SIG-M5 treated with dmso at 0.1 percent for 504 hours (cell line): ENCODE measurements around the gene PPP1CB.
"Not testable (repeated sequence)": the region's sequence is repeated elsewhere in the genome, so short reads cannot be mapped to it uniquely, and the experiment has no call there.

Experiments used
- DNase-seq: peaks from one replicate; lab custom pipeline; 2025; ENCODE audit not compliant: unreplicated experiment; lab: John Stamatoyannopoulos, UW

Gene PPP1CB

GRCh38 chr2:28772351-28772750 is 20.7 kb downstream of the PPP1CB start:
- no peak for DNase-seq

DNA sequence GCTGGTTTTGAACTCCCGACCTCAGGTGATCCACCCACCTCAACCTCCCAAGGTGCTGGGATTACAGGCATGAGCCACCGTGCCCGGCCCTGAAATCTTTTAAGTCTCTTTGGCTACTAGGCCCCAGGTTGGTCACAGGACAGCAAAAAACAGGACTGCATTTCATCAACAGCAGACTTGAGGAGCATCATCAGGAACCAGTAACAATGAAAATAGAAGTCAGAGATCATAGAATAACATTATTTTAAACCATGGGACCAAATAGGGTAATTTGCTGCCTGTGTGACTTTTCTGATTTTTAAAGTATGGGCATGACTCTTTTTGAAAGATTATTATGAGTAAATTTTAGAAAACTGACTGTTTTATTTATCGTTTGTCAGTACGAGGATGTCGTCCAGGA is 24.8 kb downstream of the PPP1CB start:
- no peak for DNase-seq

GRCh38 chr2:28778392-28778791 is 26.8 kb downstream of the PPP1CB start:
- no peak for DNase-seq

GRCh38 chr2:28779001-28779400 is 27.4 kb downstream of the PPP1CB start:
- DNase-seq: no peak

GRCh38 chr2:28780496-28780895 is 28.9 kb downstream of the PPP1CB start:
- DNase-seq: no peak

GRCh38 chr2:28782423-28782822 is 30.8 kb downstream of the PPP1CB start:
- DNase-seq: no peak

DNA sequence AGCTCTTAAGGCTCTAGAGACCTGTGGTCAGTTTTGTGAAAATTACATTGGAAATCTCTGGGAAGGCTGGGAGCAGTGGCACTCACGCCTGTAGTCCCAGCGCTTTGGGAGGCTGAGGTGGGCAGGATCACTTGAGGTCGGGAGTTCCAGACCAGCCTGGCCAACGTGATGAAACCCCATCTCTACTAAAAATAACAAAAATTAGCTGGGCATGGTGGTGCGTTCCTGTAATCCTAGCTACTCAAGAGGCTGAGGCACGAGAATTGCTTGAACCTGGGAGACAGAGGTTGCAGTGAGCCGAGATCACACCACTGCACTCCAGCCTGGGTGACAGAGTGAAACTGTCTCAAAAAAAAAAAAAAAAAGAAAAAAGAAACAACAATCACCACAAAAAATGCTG is 32.9 kb downstream of the PPP1CB start:
- DNase-seq: not testable (repeated sequence)

DNA sequence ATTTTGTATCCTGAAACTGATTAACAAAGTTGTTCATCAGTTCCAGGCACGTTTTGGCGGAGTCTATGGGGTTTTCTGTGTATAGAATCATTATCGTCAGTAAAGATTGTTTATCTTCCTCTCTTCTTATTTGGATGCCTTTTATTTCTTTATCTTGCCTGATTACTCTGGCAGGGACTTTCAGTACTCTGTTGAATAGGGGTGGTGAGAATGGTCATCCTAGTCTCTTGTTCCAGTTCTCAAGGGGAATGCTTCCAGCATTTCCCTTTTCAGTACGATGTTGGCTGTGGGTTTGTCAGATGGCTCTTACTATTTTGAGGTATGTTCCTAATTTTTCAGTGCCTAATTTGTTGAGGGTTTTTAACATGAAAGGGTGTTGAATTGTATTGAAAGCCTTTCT is 45.0 kb downstream of the PPP1CB start:
- no peak for DNase-seq

DNA sequence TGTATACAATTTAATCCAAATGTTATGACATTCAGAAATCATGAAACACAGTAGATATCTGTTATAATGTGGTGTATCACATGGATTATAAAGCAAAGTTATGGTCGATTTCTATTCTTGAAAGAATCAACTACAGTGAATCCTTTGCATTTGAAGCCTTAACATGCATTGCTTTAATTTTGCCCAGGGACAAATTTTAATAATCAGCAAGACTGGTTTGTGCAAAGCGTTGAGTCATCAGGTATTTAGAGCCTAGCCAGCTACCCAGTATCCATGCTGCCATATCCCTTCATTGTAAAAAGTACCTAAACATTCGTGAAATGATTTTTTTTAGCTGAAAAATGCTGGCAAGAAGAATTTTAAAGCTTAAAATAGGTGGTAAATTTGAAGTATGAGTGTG is 50.1 kb downstream of the PPP1CB start:
- DNase-seq: no peak

DNA sequence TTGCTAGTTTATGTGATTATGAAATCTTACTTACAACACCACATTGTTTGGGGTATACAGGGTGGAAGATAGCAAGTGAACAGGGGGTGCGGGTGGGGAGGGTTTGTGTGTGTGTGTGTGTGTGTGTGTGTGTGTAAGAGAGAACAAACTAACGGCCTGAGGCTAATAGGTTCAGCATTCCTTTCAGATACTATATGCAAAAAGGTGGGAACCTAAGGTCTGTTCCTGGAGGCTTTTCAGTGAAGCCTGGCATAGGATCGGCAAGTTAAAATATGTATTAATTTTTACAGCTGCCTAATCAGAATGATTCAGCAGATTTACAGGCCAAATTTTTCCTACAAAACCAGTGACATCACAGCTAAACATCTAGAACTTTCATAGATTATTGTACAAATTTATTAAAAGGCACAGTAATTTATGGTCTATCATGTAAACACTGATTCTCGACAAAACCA is 51.4 kb downstream of the PPP1CB start:
- no peak for DNase-seq

DNA sequence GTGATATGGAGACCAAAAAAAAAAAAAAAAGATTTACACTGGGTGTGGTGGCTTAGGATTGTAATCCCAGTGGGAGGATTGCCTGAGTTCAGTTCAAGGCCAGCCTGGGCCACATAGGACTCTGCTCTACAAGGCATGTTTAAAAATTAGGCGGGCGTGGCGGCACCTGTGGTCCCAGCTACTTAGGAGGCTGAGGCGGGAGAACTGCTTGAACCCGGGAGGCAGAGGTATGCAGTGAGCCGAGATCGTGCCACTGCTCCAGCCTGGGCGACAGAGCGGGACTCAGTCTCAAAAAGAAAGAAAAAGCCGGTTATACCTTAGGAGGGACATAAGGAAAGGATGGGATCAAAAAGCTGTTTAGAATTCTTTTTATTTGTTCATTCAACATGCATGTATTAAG is 58.3 kb downstream of the PPP1CB start:
- no peak for DNase-seq

DNA sequence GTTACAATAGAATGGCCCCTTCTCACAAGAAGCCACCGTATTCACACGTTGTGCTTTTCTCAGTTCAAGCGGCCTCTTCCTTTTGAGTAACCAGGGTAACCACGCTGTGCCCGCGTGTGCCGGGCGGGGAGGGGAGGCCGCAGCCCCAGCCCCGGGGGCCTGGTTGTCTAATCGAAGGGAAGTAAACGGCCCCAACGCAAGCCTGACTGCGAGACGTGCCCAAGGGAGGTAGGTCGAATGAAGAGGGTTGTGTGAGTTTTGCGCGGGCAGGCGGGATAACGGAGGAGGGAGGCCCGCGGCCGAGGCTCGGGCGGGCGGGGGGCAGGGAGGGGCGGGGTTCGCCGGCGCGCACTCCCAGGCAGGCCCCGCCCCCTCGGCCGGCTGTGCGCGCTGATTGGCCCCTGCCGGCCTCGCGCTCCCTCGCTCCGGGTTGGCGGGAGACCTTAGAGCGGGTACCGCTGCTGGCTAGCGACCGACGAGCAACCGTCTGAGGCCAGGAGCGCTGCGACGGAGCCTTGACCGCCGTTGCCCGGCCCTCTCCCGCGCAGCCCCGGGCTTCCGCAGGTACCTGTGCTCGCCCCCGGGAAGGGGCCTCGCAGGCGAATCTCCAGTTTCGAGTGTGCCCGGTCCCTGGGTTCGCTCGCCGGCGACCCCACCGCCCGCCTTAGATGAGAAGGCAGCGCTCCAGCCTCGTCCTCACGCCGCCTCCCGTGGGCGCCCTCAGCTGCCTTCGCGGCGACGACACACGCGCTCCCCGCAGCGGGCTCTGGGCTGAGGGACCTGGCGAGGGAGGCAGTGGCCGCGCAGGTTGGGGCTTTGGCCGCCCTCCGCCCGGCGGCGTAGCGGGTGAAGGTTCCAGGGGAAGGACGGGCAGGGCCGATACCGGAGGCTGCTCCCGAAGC is 59.0 kb downstream of the PPP1CB start, which contains the start of gene SPDYA:
SPDYA (plus strand) TSS at position 451 of the 902 bp plus-strand sequence. CDS start 5,181 bp downstream, outside the sequence.
- DNase-seq: peak; percentile 72

DNA sequence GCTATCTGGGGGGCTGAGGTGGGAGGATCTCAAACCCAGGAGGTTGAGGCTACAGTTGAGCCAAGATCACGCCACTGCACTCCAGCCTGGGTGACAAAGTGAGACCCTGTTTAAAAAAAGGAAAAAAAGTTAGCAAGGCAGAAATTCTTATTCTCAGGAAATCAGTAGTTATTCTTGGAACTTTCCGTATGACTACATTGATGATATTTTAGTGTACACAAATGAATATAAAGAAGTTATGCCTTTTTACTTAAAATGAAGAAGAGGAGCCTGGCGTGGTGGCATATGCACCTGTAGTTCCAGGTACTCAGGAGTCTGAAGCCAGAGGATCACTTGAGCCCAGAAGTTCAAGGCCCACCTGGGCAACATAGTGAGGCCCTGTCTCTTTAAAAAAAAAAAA is 66.4 kb downstream of the PPP1CB start:
- DNase-seq: no peak

- peak; percentile 63 for DNase-seq
Measured at GRCh38 chr2:28821295-28821958, 69.8 kb downstream of the PPP1CB start.

- DNase-seq: no peak
Measured at GRCh38 chr2:28822036-28822435, 70.4 kb downstream of the PPP1CB start.

- no peak for DNase-seq
Measured at GRCh38 chr2:28824207-28824606, 72.6 kb downstream of the PPP1CB start.

GRCh38 chr2:28824870-28825269 is 73.2 kb downstream of the PPP1CB start:
- DNase-seq: no peak

DNA sequence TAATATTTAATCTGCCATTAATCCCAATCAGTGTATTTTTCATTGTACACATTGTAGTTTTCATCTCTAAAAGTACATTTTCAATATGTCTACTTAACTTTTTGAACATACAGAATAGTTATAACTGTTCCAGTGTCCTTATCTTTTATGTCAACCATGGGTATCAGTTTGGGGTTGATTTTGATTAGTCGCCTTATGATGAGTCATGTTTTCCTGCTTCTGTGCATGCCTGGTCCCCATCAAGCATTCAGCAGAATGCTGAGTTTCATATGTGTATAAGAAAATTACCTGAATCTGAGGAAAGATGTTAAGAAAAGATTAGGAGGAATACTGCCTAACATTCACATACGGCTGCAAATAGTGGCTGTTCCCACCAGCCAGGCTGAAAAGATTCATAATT is 76.8 kb downstream of the PPP1CB start:
- no peak for DNase-seq

DNA sequence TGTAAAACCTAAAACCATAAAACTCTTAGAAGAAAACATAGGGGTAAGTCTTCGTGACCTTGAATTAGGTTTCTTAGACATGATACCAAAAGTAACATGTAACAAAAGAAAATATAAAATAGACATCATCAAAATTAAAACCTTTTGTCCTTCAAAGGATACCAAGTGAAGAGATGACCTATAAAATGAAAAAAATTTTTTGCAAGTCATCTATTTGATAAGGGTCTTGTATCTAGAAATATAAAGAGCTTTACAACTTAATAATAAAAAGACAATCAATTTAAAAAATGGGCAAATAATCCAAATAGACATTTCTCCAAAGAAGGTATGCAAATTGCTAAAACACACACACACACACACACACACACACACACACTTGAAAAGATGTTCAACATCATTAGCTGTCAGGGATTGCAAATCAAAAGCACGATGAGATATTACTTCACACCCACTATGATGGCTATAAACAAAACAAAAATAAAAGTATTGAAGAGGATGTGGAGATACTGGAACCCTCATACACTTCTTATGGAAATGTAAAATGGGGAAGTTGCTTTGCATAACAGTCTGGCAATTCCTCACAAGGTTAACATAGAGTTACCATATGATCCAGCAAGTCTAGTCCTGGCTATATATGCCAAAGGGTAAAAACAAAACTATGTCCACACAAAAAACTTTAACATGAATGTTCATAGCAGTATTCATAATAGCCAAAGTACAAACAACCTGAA is 82.3 kb downstream of the PPP1CB start:
- DNase-seq: peak; percentile 34

DNA sequence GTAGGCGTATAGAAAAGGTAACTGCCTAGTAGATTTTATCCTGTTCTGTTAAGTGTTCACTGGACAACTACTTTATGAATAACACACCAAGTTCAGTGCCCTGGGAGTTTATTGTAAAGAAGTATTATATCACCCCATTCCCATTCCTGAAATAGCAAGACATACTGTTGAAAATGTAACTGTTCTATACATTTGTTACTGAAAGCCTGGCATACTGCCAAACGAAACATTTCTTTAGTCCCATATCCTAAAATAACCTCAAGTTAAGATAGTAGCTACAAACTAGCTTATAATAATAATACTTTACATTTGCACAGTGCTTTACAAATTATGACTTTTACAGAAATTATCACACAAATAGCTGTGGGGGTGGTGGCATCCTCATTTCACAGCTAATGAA is 84.2 kb downstream of the PPP1CB start:
- DNase-seq: no peak

DNA sequence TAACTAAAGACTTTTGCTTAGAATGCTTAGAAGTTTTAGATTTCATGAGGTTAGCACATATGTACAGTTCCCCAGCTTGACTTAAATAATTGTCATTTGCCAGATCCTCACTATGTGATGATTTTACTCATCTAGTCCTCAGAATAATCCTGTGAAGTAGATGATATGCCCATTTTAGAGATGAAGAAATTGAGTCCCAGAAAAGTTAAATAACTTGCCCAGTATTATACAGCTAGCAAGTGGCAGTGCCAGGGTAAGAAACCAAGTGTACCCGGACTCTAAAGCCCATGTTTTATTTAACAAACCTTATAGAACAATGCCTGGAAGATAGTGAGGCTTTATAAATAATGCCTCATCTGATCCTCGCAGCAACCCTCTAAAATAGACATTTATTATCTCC is 87.3 kb downstream of the PPP1CB start:
- DNase-seq: no peak

- DNase-seq: no peak
Measured at GRCh38 chr2:28842042-28842441, 90.4 kb downstream of the PPP1CB start.
